Peyer's patch (tissue), 4 donors: ENCODE results near the gene RASGRF2.

Experiments
- CTCF ChIP-seq, 6 experiments: fragments of 450-650 bp in 4 of 6; fragments of 200-600 bp in 2 of 6; sonication (generic) in 1 of 6; IDR thresholded peaks; one replicate each; pipeline ENCODE4 v1.5.1; 2017 to 2019; ENCODE audit warnings: antibody characterized with exemption in 6 of 6, mild to moderate bottlenecking in 3 of 6, moderate library complexity in 1 of 6
- POLR2A ChIP-seq, 2 donors: fragments of 450-650 bp; IDR thresholded peaks; one replicate each; pipeline ENCODE4 v1.5.1; 2017; ENCODE audit warnings: antibody characterized with exemption in 2 of 2, mild to moderate bottlenecking in 2 of 2, moderate library complexity in 2 of 2

DNA sequence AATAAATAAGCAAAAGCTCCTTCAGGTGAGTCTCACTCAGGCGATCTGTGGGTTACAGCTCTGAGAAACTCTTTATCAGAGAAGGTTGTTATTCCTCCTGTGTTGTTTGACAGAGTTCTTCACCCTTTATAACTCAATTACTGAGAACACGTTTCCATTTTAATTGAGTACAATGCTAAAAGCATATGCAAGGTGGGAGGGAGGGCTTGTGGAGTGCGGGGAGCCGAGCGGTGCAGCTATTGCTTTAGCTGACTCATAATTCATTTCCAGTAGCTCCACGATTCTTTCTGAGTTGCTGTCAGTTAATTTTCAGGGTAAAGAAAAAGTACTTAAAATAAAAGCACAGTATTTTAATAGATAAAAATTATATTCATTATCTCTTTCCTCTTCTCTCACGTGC lies 168.3 kb downstream of the RASGRF2 start:
- TF ChIP-seq CTCF (IDR thresholded peaks at IDR 0.05) (no peak), POLR2A (IDR thresholded peaks at IDR 0.05) (no peak)
